ENCODE results near the gene LRCH1.

LRCH1 gene

DNA sequence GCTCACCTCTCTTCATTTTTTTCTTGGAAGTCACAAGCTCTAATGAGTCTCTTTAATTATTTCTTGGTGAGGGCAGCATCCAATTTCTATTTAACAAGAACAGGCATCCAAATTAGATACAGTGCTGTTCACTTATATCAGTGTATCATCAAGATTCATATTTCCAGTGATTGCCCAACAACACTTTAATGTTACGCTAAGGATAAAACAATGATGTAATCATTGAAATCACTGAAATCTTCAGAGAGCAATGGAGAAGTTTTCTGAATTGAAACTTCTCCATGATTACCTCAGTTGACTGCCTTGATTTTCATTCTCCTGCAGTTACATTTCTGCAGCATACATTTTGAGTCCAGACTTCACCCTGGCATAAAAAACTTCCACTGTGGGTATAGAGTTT lies 17.1 kb upstream of the LRCH1 start:
- no peak for ATAC-seq

DNA sequence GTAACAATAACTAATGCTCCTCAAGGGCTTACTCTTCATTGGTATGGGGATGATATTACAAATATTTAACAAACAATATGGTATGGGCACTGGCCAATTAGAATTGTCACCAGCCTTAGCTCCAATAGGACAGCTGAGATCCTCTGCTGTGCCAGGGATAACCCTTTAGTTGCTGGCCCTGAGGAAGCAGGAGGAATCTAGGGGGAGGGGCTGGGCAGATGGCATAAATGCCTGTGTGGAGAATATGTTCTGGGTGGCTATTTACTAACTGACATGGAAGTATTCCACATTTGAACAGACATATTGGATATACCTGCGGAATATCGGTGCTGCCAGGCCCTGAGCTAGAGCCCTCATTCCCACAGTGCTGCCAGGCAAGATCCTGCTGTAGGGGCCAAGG lies 16.6 kb upstream of the LRCH1 start:
- ATAC-seq (no peak), DNase-seq (no peak)

More for the DNA sequence above, 17.1 kb upstream of the LRCH1 start:
- DNase-seq: no peak

DNA sequence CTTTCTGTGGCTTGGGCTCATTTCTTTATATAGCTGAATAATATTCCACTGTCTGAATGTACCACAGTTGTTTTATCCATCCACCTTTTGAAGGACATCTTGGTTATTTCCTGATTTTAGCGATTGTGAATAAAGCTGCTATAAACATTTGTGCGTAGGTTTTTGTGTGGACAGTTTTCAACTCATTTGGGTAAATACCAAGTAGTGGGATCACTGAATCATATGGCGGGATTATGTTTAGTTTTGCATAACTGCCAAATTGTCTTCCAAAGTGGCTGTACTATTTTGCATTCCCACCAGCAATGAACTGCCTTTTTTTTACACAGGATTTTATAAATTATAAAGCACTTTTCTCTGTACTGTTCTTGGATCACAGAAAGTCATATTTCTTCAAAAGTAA lies 13.7 kb upstream of the LRCH1 start:
- ATAC-seq (no peak), DNase-seq (no peak)

DNA sequence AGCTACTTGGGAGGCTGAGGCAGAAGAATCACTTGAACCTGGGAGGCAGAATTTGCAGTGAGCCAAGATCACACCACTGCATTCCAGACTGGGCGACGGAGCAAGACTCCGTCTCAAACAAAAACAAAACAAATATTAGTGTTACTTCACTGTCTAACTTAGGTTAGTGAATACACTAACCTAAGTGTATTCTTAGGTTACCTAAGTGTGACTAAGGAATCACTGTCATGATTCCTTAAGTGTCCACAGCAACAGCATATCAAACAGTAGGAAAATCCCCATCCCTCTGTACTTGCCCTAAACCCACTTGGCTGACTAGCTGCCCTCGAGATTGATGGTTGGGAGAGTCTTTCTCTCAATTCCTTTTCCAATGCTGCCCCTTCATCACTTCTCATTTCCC lies 11.8 kb upstream of the LRCH1 start:
- ATAC-seq: no peak
- no peak for DNase-seq

DNA sequence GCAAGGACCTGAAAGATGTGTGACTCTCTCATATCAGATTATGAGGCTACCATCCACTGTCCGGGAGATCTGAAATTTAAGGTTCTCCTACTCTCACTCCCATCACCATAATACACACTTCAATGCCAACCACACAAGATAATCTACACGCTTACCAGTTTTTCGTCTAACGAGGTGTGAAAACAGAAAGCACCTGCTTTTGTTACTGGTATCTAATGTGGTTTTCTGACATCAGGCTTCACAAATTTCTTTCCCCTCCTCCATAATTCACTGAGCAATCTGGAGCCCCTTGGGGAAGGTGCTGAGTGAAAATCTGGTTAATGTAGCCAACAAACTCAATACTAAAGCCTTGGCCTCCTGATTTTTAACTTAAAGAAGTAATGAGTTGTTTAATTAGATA lies 10.1 kb upstream of the LRCH1 start:
- no peak for DNase-seq
- no peak for ATAC-seq

DNA sequence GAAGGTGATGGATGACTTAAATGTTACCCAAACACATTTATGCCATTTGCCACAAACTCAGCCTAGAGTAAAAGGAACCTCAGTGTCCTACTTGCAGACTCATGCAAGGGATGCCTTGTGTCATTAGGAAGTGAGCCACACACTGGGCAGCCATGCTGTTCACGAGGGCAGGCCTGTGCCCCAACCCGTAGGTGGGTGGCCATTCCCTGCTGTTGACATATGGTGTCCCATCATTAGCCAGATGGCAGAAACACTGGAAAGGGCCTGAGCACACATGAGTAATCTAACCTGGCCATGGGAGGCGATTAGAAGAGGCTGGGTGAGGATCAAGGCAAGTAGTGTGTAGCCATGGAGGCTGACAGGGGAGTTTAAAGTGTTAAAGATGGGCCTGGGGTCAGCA lies 9.7 kb upstream of the LRCH1 start:
- ATAC-seq (no peak), DNase-seq (no peak)

DNA sequence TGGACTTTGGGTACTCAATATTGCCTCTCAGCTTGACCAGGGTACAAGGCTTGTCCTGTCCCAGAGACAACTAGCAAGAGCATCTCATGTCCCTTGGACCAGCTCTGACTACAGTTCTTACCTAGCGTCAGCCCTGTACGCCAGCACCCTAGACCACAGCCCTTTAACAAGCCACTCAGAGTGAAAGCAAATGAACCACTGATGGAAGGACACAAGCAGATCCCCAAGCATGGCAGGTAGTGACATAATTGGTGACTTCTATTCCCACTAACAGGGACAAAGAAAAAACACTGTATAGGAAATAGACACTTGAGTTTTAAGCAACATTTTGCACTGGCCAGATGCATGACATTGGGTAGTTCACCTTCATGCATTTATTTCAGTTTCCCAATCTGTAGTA lies 8.8 kb upstream of the LRCH1 start:
- ATAC-seq: peak; percentile 55
- no peak for DNase-seq

DNA sequence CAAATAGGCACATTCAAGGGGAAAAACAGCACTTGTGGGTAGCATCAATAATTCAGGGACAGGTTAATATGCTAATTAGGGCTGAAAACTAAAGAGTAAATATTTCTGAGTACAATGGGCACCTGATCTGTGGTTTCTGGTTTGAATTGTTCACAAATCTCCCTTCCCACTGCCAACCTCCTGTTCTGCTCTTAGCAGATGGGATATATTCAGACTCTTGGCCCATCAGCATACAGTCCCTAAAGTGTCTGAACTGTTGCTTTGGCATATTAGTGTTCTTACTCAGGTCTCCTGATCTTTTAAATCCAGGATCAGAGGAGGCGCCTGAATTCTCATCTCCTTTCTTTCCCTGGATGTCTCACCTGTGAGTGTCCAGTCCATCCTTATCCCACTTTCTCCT lies 8.2 kb upstream of the LRCH1 start:
- DNase-seq: no peak
- no peak for ATAC-seq

DNA sequence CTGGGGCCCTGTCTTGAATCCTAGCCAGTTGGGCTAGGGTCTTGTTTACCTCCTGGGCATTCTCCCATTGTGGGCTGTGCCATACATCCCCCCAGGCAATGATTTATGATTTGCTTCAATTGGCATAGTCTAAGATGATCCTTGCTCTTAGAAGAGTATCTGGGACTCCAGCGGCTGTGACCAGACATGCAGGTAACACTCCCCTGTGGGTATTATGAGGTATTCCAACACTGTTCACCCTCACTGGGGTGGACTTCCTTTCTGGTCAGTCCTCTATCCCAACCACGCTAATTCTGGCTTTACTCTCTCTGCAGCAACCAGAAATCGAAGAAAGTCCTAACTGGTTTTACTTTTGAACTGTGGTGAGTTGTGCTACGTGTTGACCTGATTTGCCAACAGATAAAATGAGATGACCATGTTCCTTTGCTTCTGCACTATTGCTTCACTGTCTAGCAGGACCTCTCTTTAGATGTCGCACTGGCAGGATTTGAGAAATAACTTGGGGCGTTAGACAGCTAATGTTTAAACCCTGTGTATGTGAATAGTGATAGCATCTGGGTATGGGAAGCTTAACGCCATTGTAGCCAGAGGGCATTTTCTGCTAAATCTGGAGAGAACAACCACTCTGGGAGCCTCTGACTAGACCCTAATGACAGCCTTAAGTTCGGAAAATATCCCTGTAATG lies 6.7 kb upstream of the LRCH1 start:
- ATAC-seq (no peak), DNase-seq (no peak)

DNA sequence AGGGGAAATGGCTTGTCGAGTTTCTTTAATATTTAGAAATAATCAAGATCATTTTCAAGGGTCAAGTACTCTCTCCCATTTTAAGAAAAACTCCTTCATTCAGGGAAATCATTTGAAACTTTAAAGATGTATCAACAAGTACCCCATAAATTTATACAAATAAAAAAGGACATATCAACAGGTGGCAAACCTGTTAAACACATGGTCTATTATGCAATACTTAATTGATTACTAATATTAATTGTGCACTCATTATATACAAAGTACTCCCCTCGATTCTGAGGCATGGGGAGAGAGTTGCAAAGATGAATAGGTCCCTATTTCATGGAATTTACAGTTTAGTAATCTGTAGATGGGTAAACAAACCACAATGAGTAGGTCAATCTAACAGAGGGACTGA lies 2.1 kb upstream of the LRCH1 start:
- no peak for ATAC-seq
- DNase-seq: no peak

DNA sequence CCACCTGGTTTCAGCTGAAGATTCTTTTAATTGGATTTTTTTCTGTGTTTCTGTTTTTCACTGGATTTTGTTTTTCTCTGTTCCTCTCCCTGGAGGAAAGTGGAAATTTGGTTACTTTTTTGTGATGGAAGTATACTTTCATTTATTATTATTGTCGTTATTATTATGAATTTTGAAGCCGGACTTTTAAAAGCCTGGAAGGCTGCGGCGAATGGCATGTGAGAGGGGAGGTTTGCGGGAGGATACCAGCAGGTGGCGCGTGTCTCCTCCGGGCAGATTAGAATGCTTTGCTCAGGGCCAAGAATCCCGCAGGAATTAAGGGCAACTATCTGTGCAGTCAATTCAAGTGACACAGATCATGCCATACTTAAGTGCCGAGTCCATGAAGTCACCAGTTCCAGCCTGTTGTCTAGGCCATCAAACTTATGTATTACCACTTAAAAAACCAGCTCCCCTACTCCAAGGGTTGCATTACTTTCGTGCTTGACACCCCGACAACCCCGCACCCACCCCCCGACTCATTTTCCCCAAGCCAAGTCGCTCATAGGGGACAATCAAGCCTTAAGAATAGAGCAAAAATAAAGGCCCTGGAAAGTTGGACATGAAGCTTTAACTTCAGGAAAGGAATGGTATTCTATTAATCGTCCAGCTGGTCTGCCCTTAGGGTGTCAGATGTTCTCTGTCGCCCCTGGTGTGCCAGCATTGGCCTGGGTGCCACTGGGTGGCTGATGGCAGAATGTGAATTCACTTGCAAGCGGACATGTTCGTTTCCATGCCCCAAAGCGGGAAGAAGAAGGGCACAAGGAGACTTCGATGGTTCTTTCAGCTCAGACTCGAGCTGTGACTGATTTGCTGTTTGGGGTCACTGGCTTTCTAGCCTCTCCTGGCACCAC lies 1.3 kb upstream of the LRCH1 start:
- ATAC-seq (peak; percentile 17), DNase-seq (peak; percentile 82)

DNA sequence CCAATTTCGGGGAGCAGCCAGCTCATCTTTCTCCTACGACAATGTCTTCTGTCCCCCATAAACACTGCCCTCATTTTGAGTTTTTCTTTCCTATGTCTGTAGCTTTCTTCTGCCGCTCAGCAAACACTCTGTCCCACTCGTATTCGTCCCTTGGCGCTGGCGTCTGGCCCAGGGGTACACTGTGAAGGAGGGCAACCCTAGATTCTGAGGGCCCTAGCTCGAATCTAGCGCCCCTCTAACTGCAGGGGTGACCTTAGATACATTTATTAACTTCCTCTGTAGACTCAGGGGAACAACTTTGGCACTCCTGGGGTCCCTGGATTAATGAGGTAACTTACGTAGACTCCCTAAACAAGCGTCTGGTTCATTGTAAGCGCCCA lies 677 bp upstream of the LRCH1 start:
- ATAC-seq (no peak), DNase-seq (peak; percentile 10)

DNA sequence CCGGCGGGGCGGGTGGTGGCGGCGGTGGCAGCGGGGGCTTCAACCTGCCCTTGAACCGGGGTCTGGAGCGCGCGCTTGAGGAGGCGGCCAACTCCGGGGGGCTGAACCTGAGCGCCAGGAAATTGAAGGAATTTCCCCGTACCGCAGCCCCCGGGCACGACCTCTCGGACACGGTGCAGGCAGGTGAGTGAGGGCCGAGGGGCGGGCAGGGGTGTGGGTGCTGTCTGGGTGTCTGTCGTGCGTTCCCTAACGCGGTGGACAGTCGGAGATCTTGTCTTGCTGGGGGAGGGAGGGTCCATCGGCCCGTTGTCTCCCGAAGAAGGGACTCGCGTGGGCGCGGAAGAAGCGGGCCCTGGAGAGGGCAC lies 533 bp downstream of the LRCH1 start:
- no peak for ATAC-seq
- DNase-seq: peak; percentile 38

DNA sequence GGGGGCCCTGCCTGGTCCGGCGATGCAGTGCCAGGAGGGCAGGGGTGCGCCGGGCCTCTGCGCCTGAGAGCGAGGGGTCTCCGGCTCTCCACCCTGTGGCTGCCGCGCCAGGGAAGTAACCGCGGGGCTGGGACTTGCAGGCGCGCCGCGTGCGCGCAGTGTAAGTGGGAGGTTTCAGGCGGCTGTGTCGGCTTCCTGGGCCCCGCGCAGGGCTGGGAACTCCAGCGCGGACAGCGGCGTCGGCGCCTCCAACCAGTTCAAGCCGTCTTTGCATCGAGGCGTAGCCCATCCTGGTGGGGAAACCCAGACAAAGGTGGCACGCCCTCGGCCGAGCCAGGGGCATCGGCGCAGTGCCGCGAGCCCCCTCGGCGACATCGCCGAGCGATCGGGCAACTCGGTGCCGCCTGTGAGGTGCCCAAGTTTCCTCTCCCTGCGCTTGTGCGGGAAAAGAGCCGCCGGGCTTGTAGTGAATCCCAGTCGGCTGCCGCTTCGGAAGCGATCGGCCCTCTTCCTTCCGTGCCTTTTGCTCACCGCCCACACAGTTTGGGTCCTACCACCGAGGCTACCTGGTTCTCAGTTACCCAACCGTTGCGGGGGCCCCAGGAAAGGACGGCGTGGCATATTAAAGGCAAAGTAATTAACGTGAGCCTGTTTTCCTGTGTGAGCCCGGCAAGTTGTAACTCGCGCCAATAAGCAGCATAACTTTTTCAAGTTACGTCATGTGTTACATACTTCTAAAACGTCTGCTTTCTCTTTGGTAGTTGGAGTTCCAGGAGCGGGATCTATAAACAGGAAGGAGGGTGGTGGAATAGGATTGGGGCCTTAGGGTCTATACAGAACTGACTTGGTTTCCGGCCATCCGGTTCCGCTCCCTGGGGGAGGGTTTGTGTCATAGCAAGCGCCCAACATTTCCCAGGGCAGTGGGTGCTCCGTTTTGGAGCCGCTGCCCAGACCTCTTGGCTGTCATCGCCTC lies 1.2 kb downstream of the LRCH1 start:
- ATAC-seq: peak; percentile 65

DNA sequence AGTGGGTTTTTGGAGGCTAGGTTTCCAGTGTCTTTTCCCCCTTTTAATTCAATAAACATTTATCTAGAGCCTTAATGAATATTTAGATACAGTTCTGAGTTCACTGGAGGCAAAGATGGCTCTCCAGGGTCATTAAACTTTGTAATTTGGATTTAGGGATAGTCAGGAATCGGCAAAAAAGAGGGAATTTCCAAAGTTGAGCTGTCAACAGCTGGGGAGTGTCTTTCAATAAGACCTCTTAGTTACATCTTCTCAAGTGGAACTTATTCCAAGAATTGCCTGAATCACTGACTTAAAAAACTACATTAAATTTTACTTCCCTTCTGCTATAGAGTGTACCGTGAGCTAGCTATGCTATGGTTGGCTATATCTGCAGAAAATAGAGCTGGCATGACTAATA lies 2.0 kb downstream of the LRCH1 start:
- no peak for DNase-seq
- ATAC-seq: no peak

More for the DNA sequence above, 1.2 kb downstream of the LRCH1 start:
- DNase-seq: peak; percentile 75

DNA sequence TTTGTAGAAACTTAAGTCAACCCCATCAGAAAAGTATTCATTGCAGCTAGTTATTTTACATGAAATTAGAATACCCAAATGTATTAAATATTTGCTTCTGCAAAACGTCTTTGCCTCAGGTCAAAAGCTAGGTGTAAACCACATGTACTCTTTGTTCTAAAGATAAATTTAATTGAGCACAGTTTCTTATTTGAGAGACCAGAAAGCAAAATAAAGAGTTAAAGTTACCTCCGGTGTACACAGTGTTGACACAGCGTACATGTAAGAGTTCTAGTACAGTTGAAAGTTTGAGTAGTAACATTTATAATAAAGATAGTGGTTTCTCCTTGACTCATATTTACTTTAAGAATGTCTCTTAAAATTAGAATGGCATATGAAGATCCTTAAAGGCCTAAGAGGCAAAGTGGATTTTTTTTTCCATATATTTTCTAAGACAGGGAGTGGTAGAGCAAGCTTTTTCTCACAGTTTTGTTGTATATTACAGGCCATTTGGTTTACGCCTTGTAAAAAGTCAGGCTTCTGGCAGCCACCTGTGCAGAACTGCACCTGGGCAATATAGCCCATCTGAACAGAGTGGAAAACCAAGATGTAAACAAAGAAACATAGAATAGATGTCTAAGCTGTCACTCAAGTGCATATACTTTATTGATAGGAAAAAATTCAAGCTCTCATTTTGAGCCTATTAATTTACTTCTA lies 2.9 kb downstream of the LRCH1 start:
- ATAC-seq (no peak), DNase-seq (no peak)

DNA sequence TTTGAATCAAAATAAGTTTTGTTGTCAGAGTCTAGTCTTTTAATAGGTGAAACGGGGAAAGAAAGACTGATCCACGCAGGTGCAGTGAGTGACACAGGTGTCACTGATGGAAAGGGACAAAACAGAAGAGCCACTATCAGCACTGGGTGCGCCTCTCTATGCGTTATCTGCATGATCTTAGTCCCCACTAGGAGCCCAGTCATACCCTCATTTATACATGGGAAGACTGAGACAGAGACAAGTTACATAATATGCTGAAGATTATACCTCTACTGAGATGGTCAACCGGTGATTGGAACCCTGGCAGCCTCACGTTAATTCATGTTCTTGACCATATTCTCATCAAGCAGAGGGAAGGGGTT lies 3.4 kb downstream of the LRCH1 start:
- no peak for DNase-seq
- ATAC-seq: no peak

DNA sequence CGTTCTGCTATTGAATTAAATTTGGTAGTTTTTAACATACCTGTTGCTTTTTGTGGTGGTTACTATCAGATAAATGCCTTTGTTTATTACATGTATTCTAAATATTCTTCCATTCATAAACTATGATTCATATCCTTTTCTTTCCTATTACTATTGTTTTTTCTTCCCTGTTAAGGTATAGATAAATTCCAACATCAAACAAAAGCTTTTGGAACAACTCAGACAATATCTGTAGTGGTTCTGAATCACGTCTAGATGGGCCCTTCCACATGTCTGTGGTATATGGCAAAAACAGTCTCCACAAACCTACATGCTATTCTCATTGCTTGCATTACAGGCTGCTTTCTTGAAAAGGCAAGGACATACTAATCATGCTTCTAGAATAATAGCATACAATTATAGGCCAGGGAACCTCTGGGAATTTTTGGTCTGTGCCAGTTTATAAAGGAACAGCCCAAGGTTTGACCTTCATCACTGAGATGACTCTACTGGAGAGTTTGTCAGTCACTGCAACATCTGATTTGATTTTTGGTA lies 6.4 kb downstream of the LRCH1 start:
- no peak for DNase-seq

DNA sequence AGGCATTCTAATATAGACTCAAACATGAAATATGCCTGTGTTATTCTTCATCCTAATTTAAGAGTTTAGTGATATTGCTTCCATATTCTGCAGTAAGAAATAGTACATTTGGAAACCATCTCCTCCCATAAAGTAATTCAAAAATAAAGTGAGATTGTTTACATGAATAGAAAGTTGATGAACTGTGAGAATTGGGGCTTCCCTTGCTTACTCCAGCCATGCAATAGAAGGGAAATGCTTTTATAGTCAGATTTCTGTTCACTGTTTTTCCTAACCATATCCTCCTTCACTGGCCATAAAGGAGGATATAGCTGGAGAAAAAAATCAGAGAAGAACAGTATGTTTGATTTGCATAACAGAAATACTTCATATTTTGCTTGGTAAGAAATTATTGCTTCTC lies 7.8 kb downstream of the LRCH1 start:
- DNase-seq: no peak
- no peak for ATAC-seq

More for the DNA sequence above, 6.4 kb downstream of the LRCH1 start:
- no peak for ATAC-seq

DNA sequence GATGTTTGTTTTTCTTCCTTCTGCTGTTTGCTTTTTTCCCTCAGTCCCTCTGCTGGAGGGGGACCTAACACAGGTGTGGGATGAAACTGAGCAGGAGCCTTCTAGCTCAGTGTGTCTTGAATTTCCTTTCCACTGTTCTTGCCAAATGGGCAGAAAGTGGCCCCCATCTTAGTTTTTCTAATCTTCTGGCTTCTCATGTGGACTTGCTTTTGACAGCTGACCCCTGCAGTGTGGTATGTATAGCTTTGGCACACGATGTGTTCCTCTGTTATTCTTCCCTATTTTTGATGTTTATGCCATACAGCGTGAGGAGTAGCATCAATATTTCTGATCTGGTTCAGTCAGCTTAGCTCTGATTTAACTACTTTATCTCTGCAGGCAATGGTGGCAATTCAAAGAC lies 8.3 kb downstream of the LRCH1 start:
- ATAC-seq: no peak
- no peak for DNase-seq

DNA sequence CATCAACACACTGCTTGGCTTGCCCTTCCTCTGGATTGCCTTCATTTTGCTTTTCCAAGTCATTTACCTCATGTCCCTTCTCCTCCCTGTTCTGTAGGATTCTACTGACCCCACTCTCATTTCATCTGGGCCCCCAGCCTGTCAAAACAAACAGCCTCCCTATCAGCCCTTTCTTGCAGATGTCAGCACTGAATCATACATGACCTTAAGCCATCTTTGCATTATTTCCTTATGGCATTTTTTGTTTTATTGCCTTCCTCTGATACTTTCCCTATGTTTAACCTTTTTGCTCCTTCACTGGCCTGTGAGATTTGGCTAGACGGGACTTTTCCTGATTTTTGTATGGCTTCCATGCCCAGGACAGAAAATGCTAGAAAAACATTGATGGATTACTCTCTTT lies 8.7 kb downstream of the LRCH1 start:
- no peak for DNase-seq
- ATAC-seq: no peak

DNA sequence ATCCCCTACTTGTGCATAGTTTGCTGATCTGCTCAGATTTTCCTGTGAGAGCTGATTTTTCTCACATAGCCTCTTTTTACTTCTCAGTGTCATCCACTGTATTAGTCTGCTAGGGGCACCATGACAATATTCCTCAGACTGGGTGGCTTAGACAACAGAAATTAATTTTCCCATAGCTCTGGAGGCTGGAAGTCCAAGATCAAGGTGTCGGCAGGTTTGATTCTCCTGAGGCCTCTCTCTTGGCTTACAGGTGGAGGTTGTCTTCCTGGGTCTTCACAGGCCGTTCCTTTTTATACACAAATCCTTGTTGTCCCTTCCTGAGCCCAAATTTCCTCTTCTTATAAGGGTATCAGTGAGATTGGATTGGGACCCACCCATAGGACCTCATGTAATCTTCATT lies 9.2 kb downstream of the LRCH1 start:
- DNase-seq: no peak

More for the DNA sequence above, 9.2 kb downstream of the LRCH1 start:
- no peak for ATAC-seq

Data from stimulated activated naive CD8-positive, alpha-beta T cell treated with anti-CD3 and anti-CD28 coated beads, Interleukin-15, Interleukin-2, amounts not matched to agents 100 U/mL and 50 U/mL, for 24 hours (primary cell).